Spleen (tissue), 11 donors: Measurements from ENCODE around the gene PHRF1. TPM values are rescaled to one million over a fixed set of nuclear protein-coding genes. Genes with fewer than 3 reads are reported as not detected.
A peak's percentile ranks its signal among the peaks of the same experiment; 100 is the strongest.

Experiments
- DNase-seq: peaks from one replicate; pipeline ENCODE4 v3.0.0-alpha.2; 2020
- H3K27ac ChIP-seq, 8 donors: fragments of 200-600 bp; sonication (generic) in 7 of 8; 1 replicate in 4 of 8; 2 replicates in 4 of 8; pipeline versions ENCODE4 v1.5.0 to v1.8.0; 2016 to 2021; ENCODE audit warnings: inconsistent platforms in 4 of 8, mild to moderate bottlenecking in 4 of 8, moderate library complexity in 1 of 8
- H3K27me3 ChIP-seq, 7 donors: fragments of 200-600 bp; sonication (generic) in 6 of 7; replicated peaks in 1 of 7; 1 replicate in 4 of 7; 2 replicates in 3 of 7; pipeline versions ENCODE4 v1.5.0 to v1.8.0; 2016 to 2021; ENCODE audit warnings: inconsistent platforms in 3 of 7, mild to moderate bottlenecking in 1 of 7
- H3K36me3 ChIP-seq, 6 donors: fragments of 200-600 bp; sonication (generic) in 5 of 6; 1 replicate in 4 of 6; 2 replicates in 2 of 6; pipeline versions ENCODE4 v1.5.0 to v1.8.0; 2016 to 2021; ENCODE audit warnings: inconsistent platforms in 2 of 6
- H3K4me1 ChIP-seq, 6 donors: fragments of 200-600 bp; sonication (generic) in 5 of 6; 1 replicate in 3 of 6; 2 replicates in 3 of 6; pipeline versions ENCODE4 v1.5.0 to v1.8.0; 2016 to 2021; ENCODE audit warnings: inconsistent platforms in 3 of 6
- H3K4me3 ChIP-seq, 8 donors: fragments of 200-600 bp; sonication (generic) in 7 of 8; 1 replicate in 4 of 8; 2 replicates in 4 of 8; pipeline versions ENCODE4 v1.5.0 to v1.8.0; 2016 to 2021; ENCODE audit warnings: inconsistent platforms in 4 of 8, mild to moderate bottlenecking in 4 of 8, moderate library complexity in 2 of 8
- H3K9me3 ChIP-seq, 8 donors: fragments of 200-600 bp; sonication (generic) in 7 of 8; 1 replicate in 4 of 8; 2 replicates in 4 of 8; pipeline versions ENCODE4 v1.5.0 to v1.8.0; 2016 to 2021; ENCODE audit warnings: inconsistent platforms in 4 of 8
- POLR2A ChIP-seq, 3 donors: fragments of 450-650 bp; IDR thresholded peaks; one replicate each; pipeline ENCODE4 v1.5.1; 2017; ENCODE audit warnings: antibody characterized with exemption in 3 of 3, mild to moderate bottlenecking in 1 of 3
- POLR2AphosphoS5 ChIP-seq, 3 donors: sonication (generic); formaldehyde crosslinking; IDR thresholded peaks; one replicate each; pipeline ENCODE4 v1.5.1; 2017; ENCODE audit warnings: antibody characterized with exemption in 3 of 3
- WGBS, 5 donors: extraction: QIAGEN DNeasy Blood & Tissue Kit in 3 of 5; methylation state at CpG; one replicate each; pipeline versions ENCODE4 v1.1.5 to v1.1.7; 2013 to 2018; 5-methylcytosine and 5-hydroxymethylcytosine counted together
- intact Hi-C: fragments of 100-400 bp; cut with DNase I; formaldehyde crosslinking; loops from one replicate; pipeline ENCODE4 v1.15.0; 2023; ENCODE audit warnings: low total_unique reads
- polyA plus RNA-seq, 3 donors: library from polyadenylated mRNA; stranded (reverse); fragments of 200-250 nt; gene quantifications; one replicate each; pipeline ENCODE4 v1.2.1, GENCODE V29; 2013
- total RNA-seq, 7 donors: library from RNA; depleted of rRNA in 3 of 7; stranded (reverse); fragments of >200 nt in 3 of 7; fragmentation: NEBNext Ultra II Directional in 4 of 7; extraction: Animal tissue kit (Norgen Biotek cat#: 25700) in 4 of 7; gene quantifications; one replicate each; pipeline versions ENCODE4 v1.1.0 to v1.2.1, GENCODE V29; 2016 to 2021
- TF ChIP-seq, protein P1 (sequence below), 11 experiments: fragments of 200-600 bp in 7 of 11; fragments of 450-650 bp in 4 of 11; sonication (generic) in 4 of 11; IDR thresholded peaks in 8 of 11; conservative IDR thresholded peaks in 3 of 11; 1 replicate in 7 of 11; 2 replicates in 4 of 11; pipeline versions ENCODE4 v1.4.0 to v1.8.0; 2016 to 2021; ENCODE audit warnings: antibody characterized with exemption in 11 of 11, inconsistent platforms in 4 of 11, mild to moderate bottlenecking in 1 of 11
- donor health status: healthy with polysubstance abuse.
- donor health status: DM: no; HTN: no; CAD: no; lungs with moderate emphysema.
- donor health status: DM: no; HTN: no; CAD: no.
- donor health status: Bipolar disorder and iron deficiency.
- donor health status: healthy.
- donor health status: DM: no; HTN: no; CAD: no.
- donor health status: DM: yes; HTN: yes; CAD: no.

The PHRF1 gene
- total and polyA plus RNA-seq, 10 donors = 7.3 to 41.5 (median 30.6) TPM

DNA sequence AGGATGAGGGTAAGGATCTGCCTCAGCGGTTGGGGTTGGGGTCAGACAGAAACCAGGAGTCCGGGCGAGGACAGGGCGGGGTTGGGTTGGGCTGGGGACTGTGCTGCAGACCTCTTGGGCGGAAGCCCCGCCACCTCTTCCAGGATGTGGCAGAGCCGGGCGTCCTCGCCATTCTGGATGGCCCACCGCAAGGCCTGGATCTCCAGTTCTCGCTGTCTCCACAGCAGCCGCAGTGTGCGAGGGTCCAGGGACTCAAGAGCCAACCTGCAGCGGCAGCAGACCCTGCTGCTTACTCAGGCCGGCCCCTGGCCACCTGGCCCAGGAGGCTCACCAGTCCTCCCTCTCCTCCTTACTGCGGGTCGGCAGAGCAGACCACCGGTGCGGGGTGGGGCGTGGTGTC lies 17.8 kb upstream of the PHRF1 start:
- peaks cover 0 to 15% (median 3%) of the 10 kb centered on the region in 6 donors for H3K36me3 ChIP-seq
- TF ChIP-seq POLR2A (IDR thresholded peaks at IDR 0.05) = no peak
- TF ChIP-seq, protein P1, sequence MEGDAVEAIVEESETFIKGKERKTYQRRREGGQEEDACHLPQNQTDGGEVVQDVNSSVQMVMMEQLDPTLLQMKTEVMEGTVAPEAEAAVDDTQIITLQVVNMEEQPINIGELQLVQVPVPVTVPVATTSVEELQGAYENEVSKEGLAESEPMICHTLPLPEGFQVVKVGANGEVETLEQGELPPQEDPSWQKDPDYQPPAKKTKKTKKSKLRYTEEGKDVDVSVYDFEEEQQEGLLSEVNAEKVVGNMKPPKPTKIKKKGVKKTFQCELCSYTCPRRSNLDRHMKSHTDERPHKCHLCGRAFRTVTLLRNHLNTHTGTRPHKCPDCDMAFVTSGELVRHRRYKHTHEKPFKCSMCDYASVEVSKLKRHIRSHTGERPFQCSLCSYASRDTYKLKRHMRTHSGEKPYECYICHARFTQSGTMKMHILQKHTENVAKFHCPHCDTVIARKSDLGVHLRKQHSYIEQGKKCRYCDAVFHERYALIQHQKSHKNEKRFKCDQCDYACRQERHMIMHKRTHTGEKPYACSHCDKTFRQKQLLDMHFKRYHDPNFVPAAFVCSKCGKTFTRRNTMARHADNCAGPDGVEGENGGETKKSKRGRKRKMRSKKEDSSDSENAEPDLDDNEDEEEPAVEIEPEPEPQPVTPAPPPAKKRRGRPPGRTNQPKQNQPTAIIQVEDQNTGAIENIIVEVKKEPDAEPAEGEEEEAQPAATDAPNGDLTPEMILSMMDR (IDR thresholded peaks at IDR 0.05 in 8 of 11, conservative IDR thresholded peaks at IDR 0.05 in 3 of 11) = no peak
- no peak for TF ChIP-seq POLR2AphosphoS5 (IDR thresholded peaks at IDR 0.05)
- H3K27ac ChIP-seq = no peak overlapping the region
- peaks cover 2 to 61% (median 36%) of the 10 kb centered on the region in 7 donors for H3K27me3 ChIP-seq
- intact Hi-C loops = loop anchor here (10.0 kb wide), 1 partner anchor 166 kb away; no protein-coding TSS in a partner anchor
- no peaks in the 10 kb centered on the region for H3K9me3 ChIP-seq
- peaks cover 18 to 76% (median 54%) of the 10 kb centered on the region in 6 donors for H3K4me1 ChIP-seq
- peak; percentile 77 for DNase-seq
- no peak overlapping the region for H3K4me3 ChIP-seq
- WGBS, 5 donors = 81 to 92% (median 89%) methylated on average over 8 to 20 of the region's 20 CpGs

DNA sequence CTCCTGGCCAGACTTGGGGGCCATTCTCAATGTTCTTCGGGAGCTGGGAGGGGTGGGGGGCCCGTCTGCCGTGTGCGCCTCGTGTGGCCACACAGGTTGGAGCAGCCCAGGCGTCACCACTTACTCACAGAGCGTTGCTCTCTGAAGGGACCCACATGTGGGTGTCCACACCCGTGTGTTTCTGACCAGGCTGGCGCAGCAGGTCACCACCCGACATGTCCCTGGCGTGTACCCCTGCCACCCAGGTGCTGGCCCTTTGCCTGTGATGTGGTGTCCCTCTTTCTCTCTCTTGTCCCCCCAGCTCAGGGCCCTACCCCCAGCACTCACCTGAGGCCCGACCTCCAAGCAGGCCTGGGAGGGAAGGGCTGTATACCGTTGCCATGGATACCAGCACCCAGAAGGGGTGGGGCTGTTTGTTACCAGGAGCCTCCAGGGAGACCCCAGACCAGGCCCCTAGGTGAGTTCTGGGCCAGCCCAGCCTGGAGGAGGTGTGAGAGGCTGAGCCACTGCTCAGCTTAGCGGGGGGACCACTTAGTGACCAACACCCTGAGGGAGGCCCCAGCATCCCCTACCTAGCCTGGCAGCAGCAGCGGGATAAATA lies 17.1 kb upstream of the PHRF1 start:
- DNase-seq = peak; percentile 79
- Histone ChIP-seq H3K4me3 (no peak overlapping the region), H3K27me3 (peaks cover 2 to 55% (median 33%) of the 10 kb centered on the region in 7 donors), H3K27ac (peak overlapping the region in 1 of 8 donors; percentile 84), H3K36me3 (peaks cover 0 to 21% (median 3%) of the 10 kb centered on the region in 6 donors), H3K9me3 (no peaks in the 10 kb centered on the region), H3K4me1 (peaks cover 18 to 71% (median 52%) of the 10 kb centered on the region in 6 donors)
- TF ChIP-seq, protein P1 (IDR thresholded peaks at IDR 0.05 in 8 of 11, conservative IDR thresholded peaks at IDR 0.05 in 3 of 11) = no peak
- TF ChIP-seq POLR2AphosphoS5 (IDR thresholded peaks at IDR 0.05) (no peak), POLR2A (IDR thresholded peaks at IDR 0.05) (no peak)
- 79 to 92% (median 83%) methylated on average over 12 to 15 of the region's 15 CpGs for WGBS, 5 donors
- intact Hi-C loops = loop anchor here (10.0 kb wide), 1 partner anchor 166 kb away; no protein-coding TSS in a partner anchor

DNA sequence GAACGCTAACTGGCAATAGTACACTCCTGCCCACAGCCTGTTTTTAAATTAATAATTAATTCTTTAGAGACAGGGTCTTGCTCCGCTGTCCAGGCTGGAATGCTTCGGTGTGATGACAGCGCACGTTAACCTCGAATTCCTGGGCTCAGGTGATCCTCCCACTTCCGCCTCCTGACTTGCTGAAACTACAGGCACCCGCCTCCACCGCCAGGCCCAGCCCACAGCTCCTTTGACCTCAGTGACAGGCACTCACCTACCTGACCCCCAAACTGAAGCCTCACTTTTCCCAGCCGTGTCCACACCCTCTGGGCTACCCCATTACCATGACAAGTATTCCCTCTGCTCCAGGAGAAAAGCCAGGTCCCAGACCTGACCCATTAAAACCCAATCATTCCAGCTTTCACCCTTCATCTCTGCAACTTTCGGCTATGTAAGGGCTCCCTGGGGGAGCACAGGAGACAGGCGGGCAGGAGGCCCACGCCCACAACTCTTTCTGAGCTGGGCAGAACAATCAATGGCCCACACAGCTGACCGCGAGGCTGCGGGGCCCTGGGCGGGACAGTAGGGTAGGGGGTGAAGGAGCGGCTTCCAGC lies 16.5 kb upstream of the PHRF1 start:
- WGBS, 5 donors = 75 to 84% (median 83%) methylated on average over 18 of the region's 18 CpGs

More for the DNA sequence above, 16.5 kb upstream of the PHRF1 start:
- intact Hi-C loops = loop anchor here (10.0 kb wide), 1 partner anchor 165 kb away; no protein-coding TSS in a partner anchor
- Histone ChIP-seq H3K27me3 (peaks cover 2 to 48% (median 26%) of the 10 kb centered on the region in 7 donors), H3K36me3 (peaks cover 0 to 22% (median 3%) of the 10 kb centered on the region in 6 donors), H3K4me3 (peak overlapping the region in 7 of 8 donors; percentile 90 to 99 (median 98)), H3K27ac (peak overlapping the region; percentile 55 to 94 (median 84)), H3K4me1 (peaks cover 13 to 64% (median 45%) of the 10 kb centered on the region in 6 donors), H3K9me3 (no peaks in the 10 kb centered on the region)
- DNase-seq = peak; percentile 76
- TF ChIP-seq, protein P1 (IDR thresholded peaks at IDR 0.05 in 8 of 11, conservative IDR thresholded peaks at IDR 0.05 in 3 of 11) = no peak
- TF ChIP-seq POLR2A (IDR thresholded peaks at IDR 0.05) (no peak), POLR2AphosphoS5 (IDR thresholded peaks at IDR 0.05) (no peak)
